IMR-90 (cell line): ENCODE results near the gene PNMA5. TPM values are rescaled to one million over a fixed set of nuclear protein-coding genes. Genes with fewer than 3 reads are reported as not detected.

Experiments
- ATAC-seq: fragments of 200-7000 bp; cut with Tn5 transposase; 2 replicates; pipeline ENCODE4 v1.9.1; 2020; ENCODE audit warnings: low read depth, mild to moderate bottlenecking, moderate library complexity
- BruUV-seq: library from RNA; stranded (reverse); fragments of 400-500 nt; replicated peaks from 2 replicates; lab custom pipeline; 2021; lab: Mats Ljungman, UMichigan
- CTCF ChIA-PET: fragments of 300-600 bp; formaldehyde crosslinking; extraction: SDS; loops from one replicate; lab custom pipeline; 2021; ENCODE audit warnings: antibody characterized with exemption; lab: Yijun Ruan, JAX
- POLR2A ChIA-PET: fragments of 300-600 bp; sonication (Branson Sonifier 250); formaldehyde crosslinking; loops from one replicate; lab custom pipeline; 2022; ENCODE audit warnings: antibody characterized with exemption; ENCODE audit not compliant: unreplicated experiment; lab: Charles Lee
- DNase-seq: peaks from one replicate; pipeline ENCODE4 v3.0.0; 2013
- H2AFZ ChIP-seq: replicated peaks from 2 replicates; pipeline ENCODE3; 2013; ENCODE audit warnings: low read length, mild to moderate bottlenecking; ENCODE audit not compliant: poor library complexity
- H2AK5ac ChIP-seq: 2 replicates; pipeline ENCODE4 v1.6.1; 2013; ENCODE audit warnings: low read depth, low read length, inconsistent platforms
- H2AK9ac ChIP-seq: replicated peaks from 2 replicates; pipeline ENCODE3; 2013; ENCODE audit warnings: mild to moderate bottlenecking, low read depth, low read length, moderate library complexity; ENCODE audit not compliant: poor library complexity
- H2BK120ac ChIP-seq: 2 replicates; pipeline ENCODE4 v1.6.1; 2013; ENCODE audit warnings: low read depth, low read length, inconsistent platforms
- H2BK15ac ChIP-seq: 3 replicates; pipeline ENCODE4 v1.6.1; 2013; ENCODE audit warnings: low read depth, low read length, inconsistent platforms
- H2BK20ac ChIP-seq: 2 replicates; pipeline ENCODE4 v1.6.1; 2013; ENCODE audit warnings: low read depth, mild to moderate bottlenecking, inconsistent platforms, low read length, moderate library complexity
- H2BK5ac ChIP-seq: 2 replicates; pipeline ENCODE4 v1.6.1; 2013; ENCODE audit warnings: mild to moderate bottlenecking, low read depth, low read length, inconsistent platforms; ENCODE audit not compliant: poor library complexity, severe bottlenecking
- H3K14ac ChIP-seq: replicated peaks from 2 replicates; pipeline ENCODE4 v1.6.1; 2013; ENCODE audit warnings: low read depth, low read length, inconsistent platforms
- H3K18ac ChIP-seq: 2 replicates; pipeline ENCODE4 v1.6.1; 2013; ENCODE audit warnings: low read depth, low read length, control low read depth
- H3K23ac ChIP-seq: 2 replicates; pipeline ENCODE4 v1.6.1; 2013; ENCODE audit warnings: low read depth, low read length, inconsistent platforms
- H3K27ac ChIP-seq: 2 replicates; pipeline ENCODE4 v1.5.1; 2013; ENCODE audit warnings: mild to moderate bottlenecking, control low read depth, low read length; ENCODE audit not compliant: insufficient read depth
- H3K27me3 ChIP-seq: 2 replicates; pipeline ENCODE4 v1.6.1; 2013; ENCODE audit warnings: low read length; ENCODE audit not compliant: control insufficient read depth, insufficient read depth
- H3K36me3 ChIP-seq: 2 replicates; pipeline ENCODE4 v1.6.1; 2013; ENCODE audit warnings: low read length, mixed read lengths; ENCODE audit not compliant: control insufficient read depth, insufficient read depth
- H3K4ac ChIP-seq: 2 replicates; pipeline ENCODE4 v1.6.1; 2013; ENCODE audit warnings: low read depth, low read length, inconsistent platforms
- H3K4me1 ChIP-seq: 2 replicates; pipeline ENCODE4 v1.6.1; 2013; ENCODE audit warnings: low read length, mixed read lengths; ENCODE audit not compliant: control insufficient read depth, insufficient read depth
- H3K4me2 ChIP-seq: 2 replicates; pipeline ENCODE4 v1.6.1; 2013; ENCODE audit warnings: low read depth, mild to moderate bottlenecking, control low read depth, low read length, moderate library complexity
- H3K4me3 ChIP-seq: 2 replicates; pipeline ENCODE4 v1.5.1; 2013; ENCODE audit warnings: low read depth, mild to moderate bottlenecking, control low read depth, low read length, moderate library complexity; ENCODE audit not compliant: insufficient read depth
- H3K56ac ChIP-seq: 2 replicates; pipeline ENCODE4 v1.6.1; 2013; ENCODE audit warnings: low read length, inconsistent platforms; ENCODE audit not compliant: insufficient read depth; ENCODE audit errors: extremely low read depth
- H3K79me1 ChIP-seq, 2 experiments: 2 replicates each; pipeline ENCODE4 v1.6.1; 2013; ENCODE audit warnings: low read length in 2 of 2, inconsistent platforms in 1 of 2, low read depth in 1 of 2
- H3K9ac ChIP-seq: 2 replicates; pipeline ENCODE4 v1.6.1; 2013; ENCODE audit warnings: low read depth, low read length, control low read depth
- H3K9me1 ChIP-seq: 2 replicates; pipeline ENCODE4 v1.6.1; 2013; ENCODE audit warnings: low read length, inconsistent platforms; ENCODE audit not compliant: insufficient read depth
- H3K9me3 ChIP-seq: 2 replicates; pipeline ENCODE4 v1.6.1; 2013; ENCODE audit warnings: low read length; ENCODE audit not compliant: control insufficient read depth, insufficient read depth
- H4K20me1 ChIP-seq: 2 replicates; pipeline ENCODE4 v1.6.1; 2013; ENCODE audit warnings: low read length, inconsistent platforms; ENCODE audit not compliant: insufficient read depth
- H4K5ac ChIP-seq: 2 replicates; pipeline ENCODE4 v1.6.1; 2013; ENCODE audit warnings: mild to moderate bottlenecking, low read depth, low read length, control low read depth
- H4K8ac ChIP-seq, 2 experiments: 2 replicates each; pipeline ENCODE4 v1.6.1; 2013; ENCODE audit warnings: low read depth in 2 of 2, low read length in 2 of 2, control low read depth in 1 of 2, inconsistent platforms in 1 of 2
- H4K91ac ChIP-seq: 2 replicates; pipeline ENCODE4 v1.6.1; 2013; ENCODE audit warnings: low read depth, low read length, inconsistent platforms; ENCODE audit not compliant: insufficient read depth
- FOS ChIP-seq: fragments of 150-350 bp; IDR thresholded peaks from 2 replicates; pipeline ENCODE4 v1.6.1; 2016; ENCODE audit warnings: low read depth, low read length
- MAFK ChIP-seq: IDR thresholded peaks from 2 replicates; pipeline ENCODE4 v1.6.1; 2012; ENCODE audit warnings: low read depth, low read length, improper control_type of control experiment
- RAD21 ChIP-seq: IDR thresholded peaks from 2 replicates; pipeline ENCODE4 v1.6.1; 2012; ENCODE audit warnings: low read length, improper control_type of control experiment
- SMC3 ChIP-seq: fragments of 150-350 bp; IDR thresholded peaks from 2 replicates; pipeline ENCODE4 v1.6.1; 2016; ENCODE audit warnings: low read depth, mild to moderate bottlenecking, antibody characterized with exemption, low read length, moderate library complexity
- WGBS, 2 experiments: methylation state at CpG; one replicate each; pipeline versions ENCODE4 v1.1.5 to v1.1.7; 2013; ENCODE audit warnings: missing lambda C conversion rate in 2 of 2; ENCODE audit not compliant: insufficient read length in 1 of 2; ENCODE audit errors: extremely low coverage in 2 of 2; 5-methylcytosine and 5-hydroxymethylcytosine counted together
- dilution Hi-C: fragments of 300-500 bp; cut with HindIII; formaldehyde crosslinking; loops from one replicate; pipeline ENCODE4 v1.14.3; 2018; ENCODE audit warnings: low sequenced_read_pairs; ENCODE audit not compliant: unreplicated experiment
- in situ Hi-C: fragments of 300-500 bp; cut with MboI; formaldehyde crosslinking; loops from 3 replicates; pipeline ENCODE4 v1.14.3; 2019; ENCODE audit warnings: low sequenced_read_pairs, inconsistent platforms, mixed read lengths
- intact Hi-C: fragments of 100-400 bp; cut with micrococcal nuclease; formaldehyde crosslinking; loops from 2 replicates; pipeline ENCODE4 v1.10.0; 2022
- polyA plus RNA-seq, 3 experiments: library from polyadenylated mRNA; depleted of rRNA; stranded (reverse); fragments of >200 nt; gene quantifications; 2 replicates each; pipeline ENCODE4 v1.2.3, GENCODE V29; 2012; ENCODE audit warnings: low replicate concordance in 1 of 3
- total RNA-seq: library from RNA; depleted of rRNA; stranded (reverse); fragments of >200 nt; gene quantifications from 2 replicates; pipeline ENCODE4 v1.2.3, GENCODE V29; 2012
- TF ChIP-seq, protein P1 (sequence below): conservative IDR thresholded peaks from 2 replicates; pipeline ENCODE4 v1.5.1; 2012; ENCODE audit warnings: mild to moderate bottlenecking, low read depth, low read length, improper control_type of control experiment

Gene PNMA5
- total and polyA plus RNA-seq, 2 of the 4 experiments (the other 2 are of a cell fraction), result not detected

GRCh38 chrX:153032397-153033118, 38.6 kb upstream of the PNMA5 start:
- no peak overlapping the region for H2AK5ac ChIP-seq
- no peak overlapping the region for H3K14ac ChIP-seq
- intact Hi-C loops, result loop anchor here (1.0 to 5.0 kb wide), 4 partner anchors 406 to 635 kb away; no protein-coding TSS in a partner anchor
- H2AK9ac ChIP-seq, result no peak overlapping the region
- H3K9me3 ChIP-seq, result no peaks in the 10 kb centered on the region; the same call in none of the 2 replicates
- no peaks in the 10 kb centered on the region for H3K9me1 ChIP-seq
- no peak overlapping the region for H3K27ac ChIP-seq
- no peak overlapping the region; the same call in 1 of the 2 replicates for H3K4ac ChIP-seq
- H2BK5ac ChIP-seq, result no peak overlapping the region
- no peaks in the 10 kb centered on the region for H3K36me3 ChIP-seq
- in situ Hi-C loops, result loop anchor here (25.0 kb wide), 1 partner anchor 430 kb away; the partner anchor contains the start of gene HAUS7
- no peak overlapping the region for H3K18ac ChIP-seq
- H3K56ac ChIP-seq, result no peak overlapping the region
- ChIA-PET CTCF (interaction anchor here (0.9 kb wide), 1 partner anchor 19 kb away, joined by 3 read pairs; no protein-coding TSS in a partner anchor), POLR2A (no interaction called here)
- H3K4me1 ChIP-seq, result no peaks in the 10 kb centered on the region
- no peak overlapping the region; the same call in 1 of the 2 replicates for H4K5ac ChIP-seq
- no TSS peak for BruUV-seq
- TF ChIP-seq, protein P1, sequence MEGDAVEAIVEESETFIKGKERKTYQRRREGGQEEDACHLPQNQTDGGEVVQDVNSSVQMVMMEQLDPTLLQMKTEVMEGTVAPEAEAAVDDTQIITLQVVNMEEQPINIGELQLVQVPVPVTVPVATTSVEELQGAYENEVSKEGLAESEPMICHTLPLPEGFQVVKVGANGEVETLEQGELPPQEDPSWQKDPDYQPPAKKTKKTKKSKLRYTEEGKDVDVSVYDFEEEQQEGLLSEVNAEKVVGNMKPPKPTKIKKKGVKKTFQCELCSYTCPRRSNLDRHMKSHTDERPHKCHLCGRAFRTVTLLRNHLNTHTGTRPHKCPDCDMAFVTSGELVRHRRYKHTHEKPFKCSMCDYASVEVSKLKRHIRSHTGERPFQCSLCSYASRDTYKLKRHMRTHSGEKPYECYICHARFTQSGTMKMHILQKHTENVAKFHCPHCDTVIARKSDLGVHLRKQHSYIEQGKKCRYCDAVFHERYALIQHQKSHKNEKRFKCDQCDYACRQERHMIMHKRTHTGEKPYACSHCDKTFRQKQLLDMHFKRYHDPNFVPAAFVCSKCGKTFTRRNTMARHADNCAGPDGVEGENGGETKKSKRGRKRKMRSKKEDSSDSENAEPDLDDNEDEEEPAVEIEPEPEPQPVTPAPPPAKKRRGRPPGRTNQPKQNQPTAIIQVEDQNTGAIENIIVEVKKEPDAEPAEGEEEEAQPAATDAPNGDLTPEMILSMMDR, result peak; percentile 80
- no peak for TF ChIP-seq FOS
- TF ChIP-seq RAD21, result peak; percentile 90
- peak; percentile 61 for TF ChIP-seq SMC3
- no peak for TF ChIP-seq MAFK
- H3K79me1 ChIP-seq, result no peaks in the 10 kb centered on the region
- no peak overlapping the region for H2BK20ac ChIP-seq
- H3K27me3 ChIP-seq, result no peaks in the 10 kb centered on the region; the same call in 1 of the 2 replicates
- WGBS, 2 experiments, result 46% methylated on average over 31 of the region's 64 CpGs; no CpG with 5 or more reads in 1 of the 2 experiments
- H3K4me2 ChIP-seq, result peak overlapping the region; percentile 75
- no peak overlapping the region for H3K4me3 ChIP-seq
- DNase-seq (peak; percentile 18), ATAC-seq (peak; percentile 93)
- no peak overlapping the region for H3K9ac ChIP-seq
- dilution Hi-C loops, result no loop called here
- no peak overlapping the region for H3K23ac ChIP-seq
- no peak overlapping the region for H4K91ac ChIP-seq
- H2BK15ac ChIP-seq, result no peak overlapping the region
- H4K8ac ChIP-seq, result peak overlapping the region; percentile 22 to 95; a peak in 3 of 4 replicates
- H4K20me1 ChIP-seq, result no peaks in the 10 kb centered on the region
- H2AFZ ChIP-seq, result peak overlapping the region; percentile 78
- H2BK120ac ChIP-seq, result no peak overlapping the region
